Measurements from ENCODE around the gene FAM221A. TPM values are rescaled to one million over a fixed set of nuclear protein-coding genes. Genes with fewer than 3 reads are reported as not detected.

FAM221A gene
- total and polyA plus RNA-seq, 2 donors (not counting 1 experiment from before 2014, with no cell fraction given): 10.7 to 11.3 TPM

DNA sequence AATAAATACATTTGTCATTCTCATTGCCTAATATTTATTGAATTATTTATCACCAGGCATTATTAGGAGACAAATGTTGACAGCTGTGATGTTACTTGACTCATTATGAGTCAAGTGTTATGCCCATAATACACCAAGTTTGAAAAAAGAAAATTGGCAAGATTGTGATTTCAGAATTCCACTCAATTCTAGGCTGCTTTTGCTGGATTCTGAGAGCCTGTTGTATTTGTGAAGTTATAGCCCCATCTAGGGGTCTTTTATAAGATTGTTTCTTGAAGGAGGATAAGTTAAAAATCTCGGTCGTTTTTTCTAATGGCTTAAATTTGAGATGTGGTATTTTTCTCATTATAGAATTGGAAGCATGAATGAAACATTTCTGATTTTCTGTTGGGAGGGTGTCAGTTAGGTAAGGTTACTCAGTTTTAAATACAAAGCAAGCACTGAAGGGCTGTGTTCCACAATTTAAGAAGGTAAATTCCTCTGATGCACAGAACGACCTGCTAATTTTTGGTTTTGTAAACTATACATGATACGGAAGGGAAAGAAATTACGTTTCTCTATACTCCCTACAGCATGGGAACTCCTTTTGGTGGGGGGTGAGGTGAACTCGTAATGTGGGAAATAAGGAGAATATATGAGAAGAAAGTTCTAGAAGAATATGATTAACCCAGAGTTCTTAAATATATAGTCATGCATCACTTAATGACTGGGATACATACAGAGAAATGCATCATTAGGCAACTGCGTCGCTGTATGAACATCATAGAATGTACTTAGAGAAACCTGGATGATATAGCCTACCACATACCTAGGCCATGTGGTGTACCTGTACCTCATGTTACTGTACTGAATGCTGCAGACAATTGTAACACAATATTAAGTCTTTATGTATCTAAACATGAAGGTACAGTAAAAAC lies 32.6 kb downstream of the FAM221A start:
- no peak overlapping the region for H3K9ac ChIP-seq (ENCODE audit: low read length)
- Mint-ChIP-seq H3K9me3 (ENCODE audit: insufficient read depth) (no peaks in the 10 kb centered on the region), H3K4me3 (no peak overlapping the region), H3K27ac (no peak overlapping the region), H3K27me3 (no peaks in the 10 kb centered on the region), H3K4me1 (no peaks in the 10 kb centered on the region)
- H3K79me2 ChIP-seq (ENCODE audit: control insufficient read depth, insufficient read depth, low read length): no peaks in the 10 kb centered on the region
- H3K36me3 ChIP-seq (replicated peaks in 1 of 2; ENCODE audit: control extremely low read depth in 1 of 2, control insufficient read depth in 1 of 2, extremely low read depth in 1 of 2, insufficient read depth in 2 of 2, low read length in 1 of 2): no peaks in the 10 kb centered on the region
- ChIA-PET CTCF (interaction anchor here (0.8 to 5.9 kb wide), 25 partner anchors 8 to 451 kb away, joined by 3 to 119 read pairs (median 4); no protein-coding TSS in a partner anchor), POLR2A (no interaction called here)
- no peaks in the 10 kb centered on the region for H3K4me1 ChIP-seq (ENCODE audit: control insufficient read depth in 2 of 2, insufficient read depth in 2 of 2, low read length in 2 of 2)
- intact Hi-C loops (cut with micrococcal nuclease): loop anchor here (1.0 kb wide), 6 partner anchors 142 to 450 kb away; no protein-coding TSS in a partner anchor
- no peaks in the 10 kb centered on the region for H4K20me1 ChIP-seq (ENCODE audit: control insufficient read depth, insufficient read depth, low read length, poor library complexity, severe bottlenecking)
- WGBS (ENCODE audit: insufficient coverage): 0% methylated on average over 2 of the region's 8 CpGs
- H3K9me3 ChIP-seq (ENCODE audit: control extremely low read depth in 1 of 3, control insufficient read depth in 2 of 3, insufficient read depth in 1 of 3, low read length in 2 of 3): peaks cover 0 to 3% (median 0%) of the 10 kb centered on the region in 3 donors
- no peak overlapping the region for H3K4me3 ChIP-seq (ENCODE audit: control extremely low read depth in 1 of 5, extremely low read depth in 1 of 5, insufficient read depth in 1 of 5, low read depth in 2 of 5, low read length in 4 of 5)
- no peak overlapping the region for H2AFZ ChIP-seq (ENCODE audit: insufficient read depth, low read depth, low read length, poor library complexity, severe bottlenecking)
- TF ChIP-seq EZH2 (IDR thresholded peaks at IDR 0.05; ENCODE audit: borderline replicate concordance, insufficient read depth, low read depth, low read length, poor library complexity, severe bottlenecking): no peak
- TF ChIP-seq, protein P1, sequence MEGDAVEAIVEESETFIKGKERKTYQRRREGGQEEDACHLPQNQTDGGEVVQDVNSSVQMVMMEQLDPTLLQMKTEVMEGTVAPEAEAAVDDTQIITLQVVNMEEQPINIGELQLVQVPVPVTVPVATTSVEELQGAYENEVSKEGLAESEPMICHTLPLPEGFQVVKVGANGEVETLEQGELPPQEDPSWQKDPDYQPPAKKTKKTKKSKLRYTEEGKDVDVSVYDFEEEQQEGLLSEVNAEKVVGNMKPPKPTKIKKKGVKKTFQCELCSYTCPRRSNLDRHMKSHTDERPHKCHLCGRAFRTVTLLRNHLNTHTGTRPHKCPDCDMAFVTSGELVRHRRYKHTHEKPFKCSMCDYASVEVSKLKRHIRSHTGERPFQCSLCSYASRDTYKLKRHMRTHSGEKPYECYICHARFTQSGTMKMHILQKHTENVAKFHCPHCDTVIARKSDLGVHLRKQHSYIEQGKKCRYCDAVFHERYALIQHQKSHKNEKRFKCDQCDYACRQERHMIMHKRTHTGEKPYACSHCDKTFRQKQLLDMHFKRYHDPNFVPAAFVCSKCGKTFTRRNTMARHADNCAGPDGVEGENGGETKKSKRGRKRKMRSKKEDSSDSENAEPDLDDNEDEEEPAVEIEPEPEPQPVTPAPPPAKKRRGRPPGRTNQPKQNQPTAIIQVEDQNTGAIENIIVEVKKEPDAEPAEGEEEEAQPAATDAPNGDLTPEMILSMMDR (IDR thresholded peaks at IDR 0.05): peak; percentile 85
- ATAC-seq (ENCODE audit: low read depth) (peak; percentile 39), DNase-seq (peak; percentile 66)
- H3K27me3 ChIP-seq (replicated peaks in 1 of 4; ENCODE audit: control extremely low read depth in 1 of 4, control insufficient read depth in 3 of 4, insufficient read depth in 4 of 4, low read length in 3 of 4): no peaks in the 10 kb centered on the region
- H3K27ac ChIP-seq (ENCODE audit: low read length in 2 of 2): no peak overlapping the region
- no peak overlapping the region for H3K4me2 ChIP-seq (replicated peaks; ENCODE audit: low read depth, low read length, poor library complexity, severe bottlenecking)

All from B cell (primary cell).